Tibial nerve (tissue), 3 donors: Measurements from ENCODE around the gene SNRNP25.

Source experiments
- POLR2A ChIP-seq, 2 donors: fragments of 450-650 bp; IDR thresholded peaks; one replicate each; pipeline ENCODE4 v1.6.1; 2017; ENCODE audit warnings: antibody characterized with exemption in 2 of 2, mild to moderate bottlenecking in 2 of 2, moderate library complexity in 2 of 2
- TF ChIP-seq, protein P1 (sequence below), 5 experiments: fragments of 200-600 bp in 3 of 5; fragments of 450-650 bp in 2 of 5; sonication (generic) in 3 of 5; IDR thresholded peaks; one replicate each; pipeline ENCODE4 v1.5.1; 2016 to 2019; ENCODE audit warnings: antibody characterized with exemption in 5 of 5, mild to moderate bottlenecking in 3 of 5, moderate library complexity in 2 of 5

DNA sequence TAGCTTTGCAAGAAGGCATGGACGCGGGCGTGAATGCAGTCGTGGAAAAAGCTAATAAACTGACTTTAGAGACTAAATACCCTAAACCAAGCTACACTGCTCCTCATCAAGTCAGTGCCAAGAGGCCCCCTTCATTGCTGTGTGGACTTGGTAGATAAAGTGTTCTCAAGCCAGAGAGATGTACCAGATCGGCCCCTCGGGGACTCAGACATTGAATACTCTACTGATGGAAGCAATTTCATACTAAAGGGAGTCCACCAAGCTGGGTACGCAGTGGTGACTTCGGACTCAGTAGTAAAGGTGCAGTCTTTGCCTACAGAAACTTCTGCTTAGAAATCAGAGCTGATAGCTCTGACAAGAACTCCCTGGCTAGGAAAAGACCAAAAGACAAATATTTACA, 9.0 kb upstream of the SNRNP25 start:
- TF ChIP-seq, protein P1, sequence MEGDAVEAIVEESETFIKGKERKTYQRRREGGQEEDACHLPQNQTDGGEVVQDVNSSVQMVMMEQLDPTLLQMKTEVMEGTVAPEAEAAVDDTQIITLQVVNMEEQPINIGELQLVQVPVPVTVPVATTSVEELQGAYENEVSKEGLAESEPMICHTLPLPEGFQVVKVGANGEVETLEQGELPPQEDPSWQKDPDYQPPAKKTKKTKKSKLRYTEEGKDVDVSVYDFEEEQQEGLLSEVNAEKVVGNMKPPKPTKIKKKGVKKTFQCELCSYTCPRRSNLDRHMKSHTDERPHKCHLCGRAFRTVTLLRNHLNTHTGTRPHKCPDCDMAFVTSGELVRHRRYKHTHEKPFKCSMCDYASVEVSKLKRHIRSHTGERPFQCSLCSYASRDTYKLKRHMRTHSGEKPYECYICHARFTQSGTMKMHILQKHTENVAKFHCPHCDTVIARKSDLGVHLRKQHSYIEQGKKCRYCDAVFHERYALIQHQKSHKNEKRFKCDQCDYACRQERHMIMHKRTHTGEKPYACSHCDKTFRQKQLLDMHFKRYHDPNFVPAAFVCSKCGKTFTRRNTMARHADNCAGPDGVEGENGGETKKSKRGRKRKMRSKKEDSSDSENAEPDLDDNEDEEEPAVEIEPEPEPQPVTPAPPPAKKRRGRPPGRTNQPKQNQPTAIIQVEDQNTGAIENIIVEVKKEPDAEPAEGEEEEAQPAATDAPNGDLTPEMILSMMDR (IDR thresholded peaks at IDR 0.05): no peak
- no peak for TF ChIP-seq POLR2A (IDR thresholded peaks at IDR 0.05)
